Central memory CD4-positive, alpha-beta T cell (primary cell): ENCODE results near the gene KIAA0232.

Experiments
- DNase-seq: peaks from one replicate; pipeline ENCODE4 v3.0.0; 2022

Gene KIAA0232

DNA sequence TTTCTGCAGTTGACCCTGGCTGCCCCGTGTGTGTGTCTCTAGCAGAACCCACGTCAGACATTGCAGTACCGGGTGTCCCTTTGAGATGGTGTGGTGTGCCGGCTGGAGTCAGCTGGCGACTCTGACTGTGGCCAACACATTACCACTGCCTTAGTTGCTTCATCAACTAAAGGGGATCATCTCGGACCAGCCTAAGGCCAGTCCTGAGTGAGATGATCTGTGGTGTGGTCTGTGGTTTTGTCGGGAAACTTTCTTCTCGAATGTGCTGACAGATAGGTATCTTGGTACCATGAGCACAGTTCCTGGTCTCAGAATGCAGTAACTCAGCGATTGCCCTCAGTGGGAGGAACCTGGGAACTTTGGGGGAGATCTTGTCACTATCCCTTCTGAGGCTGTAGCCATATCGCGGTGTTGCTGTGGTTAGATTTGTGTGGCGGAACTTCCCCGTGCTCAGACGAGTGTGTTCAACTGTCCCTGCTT, 142.9 kb downstream of the KIAA0232 start:
- no peak for DNase-seq

DNA sequence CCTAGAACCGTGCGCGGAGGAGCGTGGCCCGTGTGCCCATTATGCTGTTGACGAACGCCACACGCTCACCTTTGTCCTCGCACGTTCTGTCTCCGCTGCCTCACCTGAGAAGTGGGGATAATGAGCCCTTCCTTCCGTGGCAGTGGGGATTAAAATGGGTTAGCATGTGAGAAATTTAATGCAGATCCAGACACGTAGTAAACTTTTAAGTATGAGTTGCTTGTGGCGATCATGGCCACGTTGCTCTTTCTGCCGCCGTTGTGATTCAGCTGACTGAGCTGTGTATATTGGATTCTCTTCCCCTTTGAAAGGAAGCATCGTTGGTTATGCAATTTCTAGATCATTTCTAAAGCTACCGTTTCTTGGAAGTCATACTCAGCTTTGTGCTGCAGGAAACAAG, 143.6 kb downstream of the KIAA0232 start:
- no peak for DNase-seq

DNA sequence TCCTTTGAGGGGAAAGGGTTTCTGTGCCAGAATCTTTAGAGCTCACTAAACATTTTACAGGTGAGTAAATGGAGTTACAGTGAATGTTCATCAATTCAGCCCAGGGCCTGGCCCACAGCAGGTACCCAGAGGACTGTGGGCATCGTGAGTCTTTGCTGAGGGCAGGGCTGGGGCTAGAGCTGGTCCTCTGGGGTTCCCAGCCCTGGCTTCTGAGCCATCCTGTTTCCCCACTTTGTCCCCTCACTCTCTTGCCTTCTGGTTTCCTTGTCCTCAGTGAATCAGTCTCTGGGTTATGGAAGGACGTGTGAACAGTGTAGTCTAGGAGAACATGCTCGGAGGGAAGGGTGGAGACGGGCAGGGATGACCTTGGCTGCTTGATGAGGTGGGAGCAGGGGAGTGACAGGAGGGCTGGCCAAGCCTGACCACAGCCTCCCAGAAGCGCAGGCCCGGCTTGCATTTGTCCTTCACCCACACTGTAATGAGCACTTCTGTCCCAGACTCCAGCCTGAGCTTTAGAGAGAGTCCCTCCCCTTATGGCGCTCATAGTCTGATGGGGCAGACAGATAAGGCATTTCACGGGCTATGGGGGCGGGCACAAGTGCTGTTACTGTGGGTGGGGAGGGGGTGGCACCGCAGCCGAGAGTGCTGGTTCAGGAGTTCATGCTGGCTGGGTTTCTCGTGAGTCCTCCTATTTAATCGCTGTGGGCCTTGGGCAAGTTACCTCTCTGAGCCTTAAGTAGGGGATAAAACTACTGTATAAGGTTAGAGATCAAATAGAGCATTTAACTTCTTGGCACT, 144.4 kb downstream of the KIAA0232 start:
- DNase-seq = peak; percentile 58

DNA sequence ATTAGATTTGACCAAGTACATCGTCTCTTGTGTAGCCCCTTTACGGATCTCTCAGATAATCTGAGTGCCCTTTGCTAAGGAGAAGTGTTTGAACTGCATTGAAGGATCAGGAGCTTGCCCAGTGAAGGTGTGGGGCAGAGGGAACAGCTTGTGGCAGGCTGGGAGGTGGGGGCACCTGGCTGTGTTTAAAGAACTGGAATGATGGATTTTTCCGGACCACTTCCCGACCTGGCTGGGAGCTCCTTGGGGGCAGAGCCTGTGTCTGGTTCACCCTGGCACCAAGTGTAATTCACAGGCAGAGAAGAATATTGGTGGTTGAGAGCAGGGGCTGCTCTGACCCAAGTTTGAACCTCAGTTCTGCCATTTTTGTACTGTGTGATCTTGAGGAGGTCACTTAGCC, 145.6 kb downstream of the KIAA0232 start:
- no peak for DNase-seq

DNA sequence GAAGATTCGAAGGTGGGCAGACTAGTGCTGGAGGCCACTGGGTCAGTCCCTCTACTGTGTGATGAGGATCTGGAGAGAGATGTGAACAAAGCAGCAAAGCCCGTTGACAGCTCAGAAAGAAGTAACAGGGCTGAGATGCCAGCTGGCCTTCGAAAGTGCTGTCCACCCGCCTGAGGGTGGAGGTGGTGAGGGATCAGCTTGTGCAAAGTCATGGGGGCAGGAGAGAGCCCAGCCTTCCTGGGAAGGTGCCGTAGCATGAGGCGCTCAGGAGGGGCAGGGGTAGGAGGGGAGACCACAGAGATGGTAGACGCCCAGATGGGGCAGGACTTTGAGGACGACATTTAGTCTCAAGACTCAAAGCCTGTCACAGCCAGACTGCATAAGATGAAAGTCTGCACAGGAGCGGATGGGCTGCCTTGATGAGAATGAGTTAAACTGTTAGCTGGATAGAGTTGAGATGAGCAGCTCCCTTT, 146.8 kb downstream of the KIAA0232 start:
- no peak for DNase-seq

DNA sequence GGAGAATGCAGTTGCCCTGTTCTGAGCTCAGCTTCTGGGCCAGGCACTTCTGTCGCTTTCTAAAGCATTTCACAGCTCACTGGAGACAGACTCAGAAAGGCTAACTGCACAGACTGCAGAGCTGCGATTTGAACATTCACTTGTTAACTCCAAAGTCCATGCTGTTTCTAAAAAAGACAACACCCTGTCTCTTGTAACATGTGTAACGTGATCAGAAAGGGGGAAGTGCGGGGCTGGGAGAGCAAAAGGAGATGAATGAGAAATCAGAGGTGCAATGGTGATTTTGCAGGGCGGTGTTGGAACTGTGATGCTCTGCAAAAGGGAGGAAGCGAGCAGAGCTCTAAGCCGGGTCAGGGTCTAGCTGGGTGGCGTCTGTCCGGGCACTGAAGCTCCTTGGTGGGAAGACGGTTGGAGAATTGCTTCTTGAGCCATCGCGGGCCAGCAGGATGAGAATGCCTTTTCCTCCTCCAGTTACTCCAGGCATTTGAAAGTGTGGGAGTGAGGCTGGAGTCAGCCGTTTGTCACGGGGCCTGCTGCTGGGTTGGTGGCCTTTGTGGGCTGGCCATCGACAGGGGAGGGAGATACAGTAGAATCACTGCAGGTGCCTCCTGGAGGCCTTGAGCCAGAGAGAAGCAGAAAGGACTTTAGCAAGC, 147.4 kb downstream of the KIAA0232 start:
- no peak for DNase-seq

DNA sequence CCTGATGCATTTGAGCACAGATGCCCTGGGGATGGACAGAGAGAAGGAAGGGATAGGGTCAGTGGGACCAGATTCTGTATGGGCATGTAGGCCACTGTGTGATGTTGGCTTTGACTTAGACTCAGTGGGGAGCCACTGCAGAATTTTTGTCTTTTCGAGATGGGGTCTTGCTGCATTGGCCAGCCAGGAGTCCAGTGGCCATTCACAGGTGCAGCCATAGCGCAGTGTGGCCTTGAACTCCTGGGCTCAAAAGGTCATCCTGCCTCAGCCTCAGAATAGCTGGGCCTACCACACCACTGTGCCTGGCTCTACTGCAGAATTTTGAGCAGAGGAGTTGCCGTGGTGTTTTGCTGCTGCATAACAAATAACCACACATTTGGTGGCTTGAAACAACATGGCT, 149.9 kb downstream of the KIAA0232 start:
- no peak for DNase-seq

DNA sequence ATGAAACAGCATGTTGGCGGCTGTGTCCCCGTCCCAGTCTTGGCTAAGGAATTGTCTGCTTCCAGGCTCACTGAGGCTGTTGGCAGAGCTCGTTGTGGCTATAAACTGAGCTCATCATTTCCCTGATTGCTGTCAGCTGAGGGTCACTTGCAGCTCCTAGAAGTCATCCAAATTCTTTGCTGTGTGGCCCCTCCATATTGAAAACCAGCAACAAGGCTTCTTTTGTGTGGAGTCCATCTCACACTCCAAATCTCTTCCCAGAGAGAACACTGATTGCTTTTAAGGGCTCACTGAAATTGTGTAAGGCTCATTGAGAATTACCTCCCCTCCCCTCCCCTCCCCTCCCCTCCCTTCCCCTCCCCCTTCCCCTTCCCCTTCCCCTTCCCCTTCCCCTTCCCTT, 150.4 kb downstream of the KIAA0232 start:
- DNase-seq = no peak
